MM.1S (cell line): ENCODE results near the gene DUSP15.

Experiments
- CTCF ChIP-seq: fragments of 300-600 bp; sonication (generic); IDR thresholded peaks from 2 replicates; pipeline ENCODE4 v1.5.1; 2016; ENCODE audit warnings: antibody characterized with exemption, low read length, mixed read lengths
- EZH2 ChIP-seq: fragments of 300-600 bp; sonication (generic); optimal IDR thresholded peaks from 2 replicates; pipeline ENCODE3; 2017; ENCODE audit warnings: low read depth, mild to moderate bottlenecking, antibody characterized with exemption, low read length, mixed read lengths

GRCh38 chr20:31861385-31862156 is 8.8 kb downstream of the DUSP15 start:
- TF ChIP-seq EZH2 (peak; percentile 80), CTCF (no peak)
